ENCODE measurements around the gene NFIA.

The NFIA gene

DNA sequence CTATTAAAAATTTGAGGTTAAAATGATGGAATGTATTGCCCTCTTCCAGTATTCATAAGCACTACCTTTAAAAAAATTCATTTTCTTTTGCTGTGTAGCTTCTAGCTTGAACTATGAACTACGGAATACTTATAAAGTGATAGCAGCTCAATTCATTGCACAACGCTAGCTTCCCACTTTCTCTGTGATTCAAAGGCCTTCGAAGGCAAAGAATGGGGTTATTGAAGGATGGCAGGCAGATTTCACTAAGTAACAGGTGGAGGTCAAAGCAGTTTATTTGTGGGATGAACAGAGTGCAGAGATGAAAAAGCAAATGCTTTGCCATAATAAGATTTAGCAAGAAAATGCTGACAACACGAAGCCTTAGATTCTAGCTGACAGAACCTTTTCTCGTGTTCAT lies 290.6 kb downstream of the NFIA start:
- no peak for TF ChIP-seq CTCF (IDR thresholded peaks at IDR 0.05; ENCODE audit: low read depth, low read length)
- no peak for DNase-seq (ENCODE audit: extremely low read depth, low read depth)

GRCh38 chr1:61374156-61374555 lies 291.8 kb downstream of the NFIA start:
- DNase-seq (ENCODE audit: extremely low read depth, low read depth) = no peak
- no peak for TF ChIP-seq CTCF (IDR thresholded peaks at IDR 0.05; ENCODE audit: low read depth, low read length)

DNA sequence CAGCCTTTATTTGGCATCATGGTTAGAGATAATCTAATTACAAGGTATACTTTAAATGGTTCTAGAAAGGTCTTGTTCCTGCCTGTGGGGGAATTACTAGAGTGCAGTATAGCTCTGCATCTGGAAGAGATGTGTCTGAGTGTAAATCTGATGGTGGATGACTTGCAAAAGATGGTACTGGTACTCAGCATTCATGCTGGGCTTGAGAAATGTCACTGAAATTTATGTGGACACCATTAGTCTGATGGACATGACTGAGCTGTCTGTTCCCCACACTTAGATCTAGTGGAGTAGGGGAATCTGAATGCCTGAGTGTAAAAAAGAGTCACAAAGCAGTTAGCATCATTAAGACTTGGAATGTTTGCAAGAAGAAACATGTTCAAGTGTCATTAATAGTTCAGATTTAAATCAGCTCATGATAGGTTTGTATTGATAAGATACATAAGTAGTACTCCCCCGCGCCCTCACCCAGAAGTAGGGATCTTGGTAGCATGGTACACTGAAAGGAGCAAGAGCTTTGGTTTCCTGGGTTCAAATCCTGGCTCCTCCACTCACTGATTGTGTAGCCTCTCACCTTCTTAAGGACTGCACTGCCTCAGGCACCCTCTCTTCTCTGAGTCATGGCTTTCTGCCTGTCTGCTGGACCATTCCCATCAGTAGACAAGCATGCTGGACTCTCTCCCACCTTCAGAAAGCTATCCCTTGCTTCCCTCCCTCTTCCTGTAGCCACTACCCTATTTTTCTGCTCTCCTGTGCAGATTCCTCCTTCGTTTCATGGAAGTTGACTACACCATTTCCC lies 292.9 kb downstream of the NFIA start:
- no peak for DNase-seq (ENCODE audit: extremely low read depth, low read depth)
- no peak for TF ChIP-seq CTCF (IDR thresholded peaks at IDR 0.05; ENCODE audit: low read depth, low read length)

GRCh38 chr1:61376151-61376550 lies 293.8 kb downstream of the NFIA start:
- no peak for DNase-seq (ENCODE audit: extremely low read depth, low read depth)
- no peak for TF ChIP-seq CTCF (IDR thresholded peaks at IDR 0.05; ENCODE audit: low read depth, low read length)

DNA sequence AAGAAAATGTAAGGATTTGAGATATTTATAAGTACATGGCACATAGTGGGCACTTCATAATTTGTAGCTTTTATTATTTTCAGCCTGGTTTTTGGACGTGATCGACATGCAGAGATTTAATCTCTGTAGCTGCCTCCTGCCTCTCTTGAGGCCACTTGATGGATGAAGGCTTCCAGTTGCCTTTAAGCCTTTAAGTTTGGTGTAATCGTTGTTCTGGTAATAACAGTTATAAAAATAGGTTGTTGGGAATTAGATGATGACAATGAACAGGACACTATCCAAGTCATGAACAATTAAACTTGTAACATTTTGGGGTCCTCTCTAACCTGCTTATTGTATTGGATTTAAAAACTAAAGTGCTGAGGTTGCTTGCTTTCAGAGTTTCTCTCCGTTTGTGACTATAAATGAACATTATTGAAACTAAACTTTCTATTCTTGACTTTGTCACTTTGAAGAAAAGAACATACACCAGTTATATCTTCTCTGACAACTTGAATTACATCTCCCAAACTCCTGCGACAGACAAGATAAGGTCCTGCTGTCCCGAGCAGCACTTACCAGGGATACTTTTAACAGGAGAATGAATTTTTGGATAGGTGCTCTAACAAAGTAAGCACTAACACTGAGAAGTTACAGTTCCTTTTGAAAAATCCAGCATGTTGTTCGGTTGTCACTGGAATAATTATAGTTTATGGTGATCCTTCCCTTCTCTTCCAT lies 295.0 kb downstream of the NFIA start:
- DNase-seq (ENCODE audit: extremely low read depth, low read depth) = no peak
- TF ChIP-seq CTCF (IDR thresholded peaks at IDR 0.05; ENCODE audit: low read depth, low read length) = no peak

DNA sequence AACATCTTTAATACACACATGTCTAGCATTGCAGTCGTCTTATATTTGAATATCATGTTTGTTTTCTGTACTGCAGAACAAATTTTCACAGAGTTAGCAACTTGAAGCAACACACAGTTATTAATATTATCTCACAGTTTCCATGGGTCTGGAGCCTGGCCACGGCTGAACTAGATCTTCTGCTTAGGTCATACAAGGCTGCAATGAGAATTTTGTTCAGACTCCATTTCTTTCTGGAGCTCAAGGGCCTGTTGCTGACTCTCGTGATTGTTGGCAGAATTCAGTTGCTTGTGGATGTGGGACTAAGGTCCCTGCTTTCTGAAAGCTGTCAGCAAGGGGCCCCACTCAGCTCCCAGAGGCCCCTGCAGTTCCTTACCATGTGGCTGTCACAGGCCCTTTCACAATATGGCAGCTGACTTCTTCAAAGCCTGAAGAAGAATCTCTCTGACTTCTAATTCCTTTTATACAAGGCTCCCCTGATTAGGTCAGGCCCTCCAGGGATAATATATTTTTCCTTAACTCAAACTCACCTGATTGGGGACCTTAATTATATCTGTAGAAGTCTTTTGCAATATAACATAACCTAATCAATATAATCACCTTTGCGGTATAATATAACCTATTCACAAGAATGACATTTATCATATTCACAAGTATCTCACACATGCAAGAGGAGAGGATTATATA lies 296.3 kb downstream of the NFIA start:
- no peak for DNase-seq (ENCODE audit: extremely low read depth, low read depth)
- no peak for TF ChIP-seq CTCF (IDR thresholded peaks at IDR 0.05; ENCODE audit: low read depth, low read length)

DNA sequence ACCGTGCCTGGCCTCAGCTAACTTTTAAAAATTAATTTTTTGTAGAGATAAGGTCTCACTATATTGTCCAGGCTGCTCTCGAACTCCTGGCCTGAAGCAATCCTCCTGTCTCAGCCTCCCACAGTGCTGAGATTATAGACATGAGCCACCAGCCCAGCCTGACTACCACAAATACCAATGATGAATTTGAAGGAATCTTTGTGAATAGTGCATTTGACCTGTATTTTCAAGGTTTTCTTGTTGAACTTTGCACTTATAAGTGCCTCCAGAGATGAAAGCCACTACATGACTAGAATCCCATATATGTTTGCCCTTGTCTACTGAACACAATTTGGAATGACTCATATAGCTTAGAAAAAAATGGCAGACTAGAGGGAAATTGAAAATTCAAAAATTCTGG lies 297.3 kb downstream of the NFIA start:
- no peak for DNase-seq (ENCODE audit: extremely low read depth, low read depth)
- TF ChIP-seq CTCF (IDR thresholded peaks at IDR 0.05; ENCODE audit: low read depth, low read length) = no peak

Measured in AG09319 (cell line).